Activated CD8-positive, alpha-beta memory T cell treated with anti-CD3 and anti-CD28 coated beads, Interleukin-2, amount 50 U/mL, for 1 hour (primary cell): ENCODE results near the gene ST3GAL3.
"Not testable (repeated sequence)": the region's sequence is repeated elsewhere in the genome, so short reads cannot be mapped to it uniquely, and the experiment has no call there.

Source experiments
- DNase-seq: peaks from one replicate; pipeline ENCODE4 v3.0.0-alpha.2; 2020; ENCODE audit errors: extremely low read depth

Gene ST3GAL3

DNA sequence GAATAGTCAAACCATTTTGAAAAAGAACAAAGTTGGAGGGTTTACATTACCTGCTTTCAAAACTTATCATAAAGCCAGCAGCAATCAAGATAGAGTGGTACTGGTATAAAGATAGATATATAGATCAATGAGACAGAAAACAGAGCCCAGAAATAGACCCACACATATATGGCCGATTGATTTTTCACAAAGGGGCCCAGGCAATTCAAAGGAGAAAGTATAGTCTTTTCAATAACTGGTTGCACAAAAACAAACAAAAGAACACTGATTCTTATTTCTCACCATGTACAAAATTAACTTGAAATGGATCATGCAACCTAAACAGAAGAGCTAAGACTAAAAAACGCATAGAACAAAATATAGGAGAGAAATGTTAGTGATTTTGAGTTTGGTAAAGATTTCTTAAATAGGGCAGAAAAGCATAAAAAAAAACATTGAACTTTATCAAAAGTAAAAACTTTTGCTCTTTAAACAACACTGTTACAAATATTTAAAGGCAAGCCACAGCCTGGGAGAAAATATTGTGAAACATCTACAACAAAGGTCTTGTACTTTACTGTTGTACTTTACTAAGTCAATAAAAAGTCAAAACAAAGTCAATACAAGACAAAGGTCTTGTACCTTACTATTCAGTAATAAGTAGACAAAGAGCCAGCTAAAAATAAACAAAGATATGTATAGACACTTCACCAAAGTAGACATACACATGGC lies 50.2 kb downstream of the ST3GAL3 start:
- DNase-seq: no peak

DNA sequence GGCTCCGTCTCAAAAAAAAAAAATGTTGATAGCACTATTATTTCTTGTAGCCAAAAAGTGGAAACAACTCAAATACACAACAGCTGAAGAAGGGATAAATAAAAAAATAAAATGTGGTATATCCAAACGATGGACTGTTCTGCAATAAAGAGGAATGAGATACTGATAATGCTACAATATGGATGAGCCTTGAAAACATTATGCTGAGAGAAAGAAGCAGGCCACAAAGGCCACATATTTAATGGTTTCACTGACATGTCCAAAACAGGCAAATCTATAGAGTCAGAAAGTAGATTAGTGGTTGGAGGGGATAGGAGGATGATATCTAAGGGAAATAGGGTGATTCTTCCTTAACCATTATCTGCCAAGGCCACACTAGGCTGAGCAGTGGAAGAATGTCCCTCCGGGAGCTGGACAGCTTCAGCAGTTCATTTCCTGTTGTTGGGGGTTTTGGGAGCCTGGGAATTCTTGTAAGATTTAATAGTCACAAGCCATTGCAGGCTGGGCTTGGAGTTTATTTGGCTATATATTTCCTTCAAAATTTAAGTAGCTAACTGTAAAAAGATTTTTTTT lies 53.5 kb downstream of the ST3GAL3 start:
- no peak for DNase-seq

DNA sequence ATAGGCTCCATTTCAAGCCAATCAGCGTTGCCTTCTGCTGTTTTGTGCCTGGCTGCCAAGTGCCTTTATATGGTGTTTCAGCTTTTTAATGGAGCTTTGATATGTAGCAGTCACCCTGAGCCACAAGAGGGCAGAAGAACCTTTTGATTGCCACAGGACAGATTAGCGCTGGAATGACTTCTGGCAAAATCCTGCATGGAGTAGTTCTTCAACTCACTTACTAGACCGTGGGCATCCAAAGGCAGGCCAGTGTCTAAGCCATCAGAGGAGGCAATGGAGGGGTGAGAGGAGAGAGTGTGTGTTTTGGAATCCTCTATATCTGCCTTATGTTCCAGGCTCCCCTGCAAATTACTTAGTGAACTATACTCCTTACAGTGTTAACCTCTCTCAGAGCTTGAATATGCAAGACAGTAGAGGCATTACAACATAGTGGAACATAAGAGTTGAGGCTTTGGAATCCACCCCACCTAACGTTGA lies 56.2 kb downstream of the ST3GAL3 start:
- peak; percentile 4 for DNase-seq

DNA sequence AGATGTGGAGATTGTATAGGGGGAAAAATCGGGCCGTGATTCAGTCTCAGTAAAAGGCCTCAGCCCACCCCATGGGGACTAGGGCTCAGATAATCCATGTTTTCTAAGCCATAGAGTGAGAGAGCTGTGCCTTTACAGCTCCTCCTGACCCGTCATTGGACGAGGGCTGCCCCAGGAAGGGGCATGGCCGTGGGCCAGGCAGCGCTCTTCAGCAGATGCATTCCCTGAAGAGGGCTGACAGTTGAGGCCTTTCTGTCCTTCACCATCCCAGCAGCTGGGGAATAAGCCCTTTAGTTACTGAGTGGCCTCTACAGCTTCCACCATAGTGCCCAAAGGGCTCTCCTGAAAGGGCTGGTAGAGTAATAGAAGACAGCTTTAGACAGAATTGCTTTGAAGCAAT lies 57.2 kb downstream of the ST3GAL3 start:
- DNase-seq: no peak

DNA sequence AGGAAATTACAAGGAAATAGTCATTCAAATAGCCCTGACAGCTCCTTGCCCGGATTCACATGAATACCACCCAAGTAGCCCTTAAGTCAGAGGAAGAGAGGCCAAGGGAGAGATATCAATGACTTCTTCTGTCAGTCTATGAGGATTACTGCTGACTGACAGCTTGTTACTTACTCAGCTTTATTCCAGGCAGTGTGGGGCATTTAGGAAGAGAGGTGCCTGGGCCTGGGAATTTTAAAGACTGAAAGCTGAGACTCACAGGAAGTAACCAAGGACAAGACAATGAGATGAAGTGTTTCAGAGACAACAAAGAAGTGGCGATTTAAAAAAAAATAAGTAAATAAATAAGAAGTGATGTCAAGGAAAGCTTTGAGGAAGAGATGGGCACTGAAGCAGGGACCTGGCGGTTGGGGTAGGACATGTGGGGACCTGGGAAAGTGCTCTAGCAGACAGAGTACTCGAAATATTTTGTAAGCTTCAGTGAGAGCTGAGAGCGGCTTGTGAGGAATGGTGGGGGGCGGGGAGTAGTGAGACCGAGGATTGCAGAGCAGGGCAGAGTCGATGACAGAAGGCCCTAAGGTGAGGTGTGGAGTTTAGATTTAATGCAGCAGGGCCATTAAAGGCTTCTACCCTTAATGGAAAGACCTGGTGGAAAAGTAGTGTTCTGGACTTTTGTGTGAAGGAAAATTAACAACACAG lies 58.9 kb downstream of the ST3GAL3 start:
- no peak for DNase-seq

DNA sequence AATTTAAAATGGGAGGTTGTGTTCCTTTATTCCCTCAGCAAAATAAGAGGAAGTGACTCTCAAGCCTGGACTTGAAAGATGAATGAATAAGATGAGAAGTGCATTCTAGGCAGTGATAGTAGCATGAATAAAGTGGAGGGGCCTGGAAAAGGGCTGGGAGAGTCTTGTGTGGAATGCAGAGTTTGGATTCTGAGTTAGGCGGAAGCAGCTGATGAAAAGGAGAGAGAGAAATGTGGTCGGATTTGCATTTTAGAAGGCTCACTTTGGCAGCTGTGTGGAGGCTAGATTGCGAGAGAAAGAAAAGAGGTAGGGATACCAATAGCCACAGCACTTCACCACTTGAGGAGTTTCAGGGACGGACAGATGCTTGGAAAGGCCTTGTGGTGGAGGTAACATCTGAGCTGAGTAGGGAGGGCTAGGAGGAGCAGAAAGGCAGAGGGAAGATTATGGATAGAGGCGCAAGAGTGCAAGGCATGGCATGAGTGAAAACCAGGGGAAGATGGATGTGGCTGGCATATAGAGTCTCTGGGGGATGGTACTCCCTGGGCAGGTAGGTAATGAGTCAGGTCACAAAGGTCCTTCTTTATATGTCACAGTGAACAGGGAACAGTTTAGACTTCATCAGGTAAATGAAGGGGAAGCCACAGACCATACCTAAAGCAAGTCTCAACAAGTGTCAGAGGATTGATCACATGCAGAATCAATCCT lies 59.6 kb downstream of the ST3GAL3 start:
- DNase-seq: no peak

DNA sequence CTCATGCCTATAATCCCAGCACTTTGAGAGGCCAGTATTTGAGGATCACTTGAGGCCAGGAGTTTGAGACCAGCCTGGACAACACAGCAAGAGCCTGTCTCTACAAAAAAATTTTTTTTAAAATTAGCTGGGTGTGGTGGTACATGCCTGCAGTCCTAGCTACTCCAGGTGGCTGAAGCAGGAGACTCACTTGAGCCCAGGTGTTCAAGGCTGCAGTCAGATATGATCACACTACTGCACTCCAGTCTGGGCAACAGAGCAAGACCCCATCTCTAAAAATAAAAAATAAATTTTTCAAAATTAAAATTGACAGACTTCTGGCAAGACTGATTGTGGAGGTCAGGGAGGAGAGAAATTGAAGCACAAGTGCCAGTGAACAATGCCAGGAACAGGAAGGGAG lies 60.8 kb downstream of the ST3GAL3 start:
- no peak for DNase-seq

DNA sequence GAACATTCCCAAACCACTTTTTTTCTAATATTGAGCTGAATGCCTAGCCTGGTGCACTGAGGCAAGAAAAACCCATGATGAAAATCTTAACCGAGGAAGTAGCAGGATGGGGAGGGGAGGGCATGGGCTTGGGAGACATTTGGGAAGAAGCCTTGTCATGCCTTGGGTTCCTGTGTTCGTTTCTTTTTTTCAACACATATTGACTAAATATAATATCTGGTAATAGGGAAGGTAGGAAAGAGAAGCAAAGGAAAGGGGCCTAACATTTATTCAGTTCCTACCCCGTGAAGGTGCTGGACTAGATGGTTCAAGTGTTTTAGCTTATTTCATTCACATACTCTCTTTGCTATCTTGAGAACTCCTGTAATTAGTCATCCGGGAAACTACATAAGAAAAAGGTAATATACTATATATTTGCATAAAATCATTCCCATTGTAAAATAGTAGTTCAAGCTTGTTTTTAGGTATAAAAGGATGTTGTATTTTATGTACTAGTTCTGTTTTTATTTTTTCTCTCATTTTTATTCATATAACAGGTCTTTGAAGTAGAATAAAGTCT lies 62.1 kb downstream of the ST3GAL3 start:
- DNase-seq: no peak

DNA sequence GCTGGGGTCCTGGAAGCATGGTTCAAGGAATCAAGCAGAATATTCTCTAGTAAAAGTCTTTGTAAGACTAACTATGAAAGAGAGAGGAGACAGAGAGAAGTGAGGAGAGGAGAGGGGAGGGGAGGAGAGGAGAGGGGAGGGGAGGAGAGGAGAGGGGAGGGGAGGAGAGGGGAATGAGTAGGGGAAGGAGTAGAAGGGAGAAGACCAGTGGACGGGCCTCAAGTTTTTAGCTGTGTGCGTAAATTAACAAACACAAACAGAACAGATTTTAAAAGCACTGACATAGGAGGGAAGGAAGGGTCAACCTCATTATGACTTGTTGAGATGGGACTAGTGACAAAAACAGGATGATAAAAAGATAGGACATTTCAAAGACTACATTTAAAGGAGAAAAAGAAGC lies 62.8 kb downstream of the ST3GAL3 start:
- no peak for DNase-seq

DNA sequence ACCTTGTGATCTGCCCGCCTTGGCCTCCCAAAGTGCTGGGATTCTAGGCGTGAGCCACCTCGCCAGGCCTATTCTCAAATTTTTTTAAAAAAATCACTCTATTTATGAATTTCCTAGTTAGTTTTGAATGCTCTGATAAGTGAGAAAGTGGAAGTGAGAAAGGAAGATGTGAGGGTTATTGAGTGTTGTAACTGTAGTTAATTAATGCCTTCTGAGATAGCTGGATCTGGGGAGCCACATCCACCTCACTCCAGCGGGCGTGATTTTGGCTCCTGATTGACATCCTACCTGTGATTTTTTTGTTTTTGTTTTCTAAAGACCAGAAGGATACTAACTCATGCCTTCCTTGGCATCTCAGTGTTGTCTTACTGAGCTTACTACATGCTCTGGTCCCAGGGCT lies 65.6 kb downstream of the ST3GAL3 start:
- DNase-seq: no peak

DNA sequence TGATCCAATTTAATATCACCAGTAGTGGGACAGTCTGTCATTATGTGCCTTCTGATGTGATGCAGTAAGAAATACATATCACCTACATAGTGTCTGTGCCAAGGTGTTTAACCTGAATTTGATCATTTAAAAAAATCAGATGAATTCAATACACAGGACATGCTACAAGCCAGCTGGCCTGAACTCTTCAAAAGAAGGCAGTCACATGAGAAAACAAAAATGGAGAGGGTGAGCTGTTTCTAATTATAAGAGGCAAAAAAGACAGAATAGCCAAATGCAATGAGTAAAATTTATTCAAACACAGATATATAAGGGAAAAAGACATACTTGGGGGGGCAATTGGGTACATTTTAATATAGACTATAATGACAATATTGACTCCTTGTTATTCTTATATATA lies 66.5 kb downstream of the ST3GAL3 start:
- no peak for DNase-seq

DNA sequence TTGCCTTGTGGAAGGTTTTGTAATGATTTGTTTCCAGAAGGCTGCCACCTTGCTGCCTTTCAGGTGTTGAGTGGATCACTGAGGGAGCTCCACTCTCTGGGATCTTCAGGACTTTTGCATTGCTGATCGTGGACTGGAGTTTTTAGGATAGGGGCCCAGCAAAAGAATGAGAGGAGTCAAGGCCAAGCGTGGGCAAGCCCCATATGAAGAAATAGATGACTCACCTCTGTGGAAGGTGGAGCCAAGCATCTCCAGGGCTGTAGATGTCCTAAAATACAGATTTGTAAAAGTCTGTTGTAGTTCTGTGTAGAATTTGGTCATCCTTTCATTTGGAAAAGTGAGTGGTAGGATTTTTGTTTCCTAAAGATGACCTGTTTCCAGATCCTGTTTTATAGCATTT lies 67.0 kb downstream of the ST3GAL3 start:
- DNase-seq: no peak

DNA sequence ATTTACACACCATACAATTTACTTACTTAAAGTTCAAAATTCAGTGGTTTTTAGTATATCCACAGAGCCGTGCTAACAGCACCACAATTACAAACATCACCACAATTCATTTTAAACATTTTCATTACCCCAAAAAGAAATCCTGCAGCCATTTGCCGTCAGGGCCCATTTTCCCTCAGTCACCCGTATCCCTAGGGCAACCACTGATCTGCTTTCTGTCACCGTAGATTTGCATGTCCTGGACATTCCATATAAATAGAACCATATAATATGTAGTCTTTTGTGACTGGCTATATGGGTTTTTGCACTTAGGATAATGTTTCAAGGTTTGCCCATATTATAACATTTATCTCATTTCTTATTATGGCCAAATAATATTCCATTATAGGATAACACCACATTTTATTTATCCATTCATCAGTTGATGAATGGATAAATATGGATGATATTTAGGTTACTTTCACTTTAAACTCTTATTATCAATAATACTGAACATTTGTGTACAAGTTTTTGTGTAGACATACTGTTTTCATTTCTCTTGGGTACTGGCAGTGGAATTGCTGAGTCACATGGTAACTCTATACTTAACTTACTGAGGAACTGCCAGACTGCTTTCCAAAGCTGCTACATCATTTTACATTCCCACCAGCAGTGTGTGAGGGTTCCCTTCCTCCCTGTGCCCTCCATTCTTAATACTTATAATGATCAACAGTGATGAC lies 68.9 kb downstream of the ST3GAL3 start:
- DNase-seq: no peak

DNA sequence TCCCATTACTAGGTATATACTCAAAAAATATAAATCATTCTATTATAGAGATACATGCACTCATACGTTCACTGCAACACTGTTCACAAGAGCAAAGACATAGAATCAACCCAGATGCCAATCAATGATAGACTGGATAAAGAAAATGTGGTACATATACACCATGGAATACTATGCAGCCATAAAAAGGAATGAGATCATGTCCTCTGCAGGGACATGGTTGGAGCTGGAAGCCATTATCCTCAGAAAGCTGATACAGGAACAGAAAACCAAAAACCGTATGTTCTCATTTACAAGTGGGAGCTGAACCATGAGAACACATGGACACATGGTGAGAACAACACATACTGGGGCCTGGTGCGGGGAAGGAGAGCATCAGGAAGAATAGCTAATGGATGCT lies 70.6 kb downstream of the ST3GAL3 start:
- DNase-seq: not testable (repeated sequence)

DNA sequence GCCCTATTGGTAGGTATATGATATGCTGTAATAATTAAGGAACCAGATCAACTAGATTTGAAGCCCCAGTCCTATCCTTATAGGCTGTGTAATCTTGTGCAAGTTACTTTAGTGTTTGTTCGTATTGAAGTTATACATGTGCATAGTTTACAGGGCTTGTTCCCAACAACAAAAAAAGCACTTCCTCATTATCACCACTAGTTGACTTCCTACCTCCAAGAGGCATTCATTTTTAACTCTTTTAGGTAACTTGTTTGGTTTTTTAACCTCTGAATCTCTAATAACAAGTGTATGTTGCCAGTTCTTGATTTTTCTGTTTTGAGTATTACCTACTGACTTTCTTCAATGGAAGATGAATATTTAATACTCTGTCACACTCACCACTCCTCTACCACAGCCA lies 71.9 kb downstream of the ST3GAL3 start:
- no peak for DNase-seq

DNA sequence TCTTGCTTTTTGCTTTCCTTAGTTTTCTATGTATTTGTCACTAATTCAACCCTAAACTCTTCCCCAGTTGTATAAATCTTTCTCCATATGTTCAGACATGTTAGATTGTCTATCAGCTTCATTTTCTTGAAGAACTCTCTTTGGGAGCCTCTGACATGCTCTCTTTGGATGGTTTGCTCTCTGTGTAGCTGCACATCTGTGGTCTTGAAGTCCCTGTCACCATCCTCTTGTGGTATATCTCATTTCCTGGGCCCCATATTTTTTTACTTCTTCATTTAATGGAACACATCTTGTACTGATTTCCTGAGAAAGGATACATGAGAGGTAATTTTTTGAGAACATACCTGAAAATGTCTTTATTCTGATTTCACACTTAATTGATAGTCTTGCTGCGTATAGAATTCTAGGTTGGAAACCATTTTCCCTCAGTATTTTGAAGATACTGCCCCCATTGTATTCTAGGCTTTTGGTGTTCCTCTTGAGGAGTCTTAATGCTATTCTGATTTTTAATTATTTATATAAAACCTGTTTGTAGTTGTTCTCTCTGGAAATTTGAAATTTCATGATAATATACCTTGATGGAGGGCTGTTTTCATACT lies 72.6 kb downstream of the ST3GAL3 start:
- no peak for DNase-seq

DNA sequence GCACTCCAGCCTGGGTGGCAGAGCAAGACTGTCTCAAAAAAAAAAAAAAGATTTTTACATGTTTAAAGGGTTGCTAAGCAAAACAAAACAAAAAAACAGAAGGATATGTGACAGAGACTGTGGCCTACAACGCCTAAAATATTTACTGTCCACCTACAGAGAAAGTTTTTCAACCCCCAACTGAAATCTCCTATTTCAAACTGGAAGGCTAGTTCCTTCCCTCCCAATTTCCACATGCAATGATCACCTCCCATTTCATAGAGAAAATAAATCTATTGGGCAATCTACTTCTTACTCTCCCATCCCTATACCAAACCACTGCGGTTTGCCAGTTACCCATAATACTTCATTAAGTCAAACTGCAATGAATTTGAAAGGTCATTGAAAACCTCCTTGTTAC lies 74.2 kb downstream of the ST3GAL3 start:
- DNase-seq: no peak

DNA sequence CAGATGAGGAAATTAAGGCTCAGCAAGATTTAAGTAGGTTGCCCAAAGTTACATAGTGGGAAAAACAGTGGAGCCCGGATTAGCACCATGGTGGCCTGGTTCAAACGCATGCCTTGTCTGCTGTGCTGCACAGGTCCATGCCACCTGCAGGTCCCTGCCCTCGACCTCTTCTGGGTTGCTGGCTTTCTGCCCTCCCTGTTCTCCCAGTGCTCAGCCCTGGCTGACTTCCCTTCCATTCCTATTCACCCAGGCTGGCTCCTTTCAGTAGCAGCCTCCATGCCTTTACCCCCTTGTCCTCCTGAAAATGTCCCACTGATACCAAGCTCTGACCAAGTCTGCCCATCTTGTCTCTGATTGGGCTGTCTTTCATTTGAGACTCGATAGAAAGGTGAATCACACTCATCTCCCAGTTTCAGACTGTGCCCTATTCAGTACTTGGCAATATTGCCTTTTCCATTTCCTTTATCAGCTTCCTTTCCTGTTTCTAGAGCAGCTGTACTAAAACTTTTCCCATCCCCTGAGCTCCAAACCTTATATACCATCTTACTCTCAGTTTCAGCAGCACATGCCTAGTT lies 75.8 kb downstream of the ST3GAL3 start:
- DNase-seq: no peak

DNA sequence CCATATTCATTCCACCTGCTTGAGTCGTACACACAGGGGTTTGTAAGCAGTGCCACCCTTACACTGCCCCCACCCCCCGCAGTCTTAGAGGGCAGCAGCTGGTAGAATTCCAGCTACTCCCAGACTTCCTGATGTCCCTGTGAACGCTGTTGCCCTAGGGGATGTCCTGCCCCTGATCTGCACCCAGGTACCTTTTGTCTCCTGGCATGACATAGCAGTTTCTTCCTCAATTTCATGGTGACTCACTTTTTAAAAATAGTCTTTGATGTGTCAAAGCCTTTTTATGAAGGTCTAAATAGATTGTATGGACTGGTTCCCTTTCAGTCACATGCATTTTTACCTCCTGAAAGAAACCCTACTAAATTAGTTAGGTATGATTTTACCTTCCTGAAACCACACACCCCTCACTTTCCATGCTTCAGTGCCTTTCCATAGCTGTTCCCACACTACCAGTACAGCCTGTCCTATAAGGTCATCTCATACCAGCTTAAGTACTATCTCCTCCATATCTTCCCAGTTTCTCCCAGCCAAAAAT lies 76.4 kb downstream of the ST3GAL3 start:
- DNase-seq: no peak

DNA sequence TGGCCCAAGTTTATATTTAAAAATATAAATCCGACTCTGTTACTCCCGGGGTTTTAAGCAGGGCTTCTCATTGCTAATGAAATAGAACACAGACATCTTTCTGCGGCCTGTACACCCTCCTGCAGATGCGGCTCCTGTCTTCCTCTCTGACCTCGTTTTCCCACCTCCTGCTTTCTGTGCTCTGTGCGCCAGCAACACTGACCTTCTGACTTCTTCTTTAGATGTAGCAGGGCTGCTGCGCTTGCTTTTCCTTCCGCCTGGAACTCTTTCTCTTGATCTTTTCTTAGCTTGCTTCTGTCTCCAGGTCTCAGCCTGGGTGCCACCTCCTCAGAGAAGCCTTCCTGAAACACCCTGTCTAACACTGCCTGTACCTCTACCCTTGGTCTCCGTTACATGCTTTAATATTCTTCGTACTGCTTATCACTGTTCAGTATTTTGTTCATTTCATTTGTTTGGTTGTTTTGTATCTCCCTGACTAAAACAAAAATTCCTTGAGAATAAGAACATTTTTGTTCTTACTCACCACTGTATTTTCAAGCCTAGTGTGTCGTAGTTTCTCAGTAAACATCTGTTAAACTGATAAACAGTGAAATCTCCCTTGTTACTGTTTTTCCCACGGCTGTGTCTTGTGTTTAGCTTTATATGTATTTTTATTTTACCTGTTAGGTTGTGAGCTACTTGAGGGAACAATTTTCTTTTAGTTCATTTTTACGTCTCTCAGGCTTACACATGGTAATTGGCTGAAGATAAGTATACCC lies 79.0 kb downstream of the ST3GAL3 start:
- DNase-seq: no peak
